Mesenchymal stem cell (in vitro differentiated cells and primary cell): ENCODE results near the gene FHL1.

ENCODE experiments used
- DNase-seq: peaks from one replicate; pipeline ENCODE4 v3.0.0-alpha.2; 2013
- H2AFZ ChIP-seq: one replicate; pipeline ENCODE4 v1.6.1; 2013; ENCODE audit warnings: low read depth, mild to moderate bottlenecking, control low read depth, inconsistent platforms, low read length, moderate library complexity
- H2AK5ac ChIP-seq: 2 replicates; pipeline ENCODE4 v1.6.1; 2013; ENCODE audit warnings: low read length, moderate library complexity, mild to moderate bottlenecking, inconsistent platforms; ENCODE audit not compliant: severe bottlenecking
- H2BK120ac ChIP-seq: one replicate; pipeline ENCODE4 v1.6.1; 2013; ENCODE audit warnings: low read depth, mild to moderate bottlenecking, inconsistent platforms, low read length, moderate library complexity
- H2BK12ac ChIP-seq, 2 experiments: one replicate each; pipeline ENCODE4 v1.6.1; 2013; ENCODE audit warnings: inconsistent platforms in 2 of 2, low read length in 2 of 2, mild to moderate bottlenecking in 2 of 2, moderate library complexity in 2 of 2, control low read depth in 1 of 2
- H2BK15ac ChIP-seq: one replicate; pipeline ENCODE4 v1.6.1; 2013; ENCODE audit warnings: mild to moderate bottlenecking, low read depth, inconsistent platforms; ENCODE audit not compliant: poor library complexity, severe bottlenecking
- H2BK5ac ChIP-seq: 2 replicates; pipeline ENCODE4 v1.6.1; 2013; ENCODE audit warnings: low read depth, mild to moderate bottlenecking, low read length, control low read depth, inconsistent platforms; ENCODE audit not compliant: poor library complexity, severe bottlenecking
- H3K14ac ChIP-seq, 2 experiments: one replicate each; pipeline ENCODE4 v1.6.1; 2013; ENCODE audit warnings: inconsistent platforms in 2 of 2, low read length in 2 of 2, control low read depth in 1 of 2, mild to moderate bottlenecking in 1 of 2, moderate library complexity in 1 of 2
- H3K18ac ChIP-seq, 2 experiments: one replicate each; pipeline ENCODE4 v1.6.1; 2013; ENCODE audit warnings: inconsistent platforms in 2 of 2, low read length in 2 of 2, control low read depth in 1 of 2, low read depth in 1 of 2, mild to moderate bottlenecking in 1 of 2
- H3K23ac ChIP-seq, 2 experiments: one replicate each; pipeline ENCODE4 v1.6.1; 2013; ENCODE audit warnings: inconsistent platforms in 2 of 2, low read length in 2 of 2, mild to moderate bottlenecking in 2 of 2, moderate library complexity in 2 of 2, control low read depth in 1 of 2
- H3K27ac ChIP-seq: 2 replicates; pipeline ENCODE4 v1.5.1; 2013; ENCODE audit warnings: mild to moderate bottlenecking, moderate library complexity, low read length, control low read depth, inconsistent platforms; ENCODE audit not compliant: poor library complexity, severe bottlenecking
- H3K27me3 ChIP-seq, 2 experiments: 2 replicates each; pipeline versions ENCODE4 v1.6.1 to v1.7.0; 2013; ENCODE audit warnings: low read length in 2 of 2, mild to moderate bottlenecking in 2 of 2, moderate library complexity in 2 of 2, control low read depth in 1 of 2, inconsistent platforms in 1 of 2; ENCODE audit not compliant: control insufficient read depth in 1 of 2, insufficient read depth in 1 of 2
- H3K36me3 ChIP-seq, 2 experiments: 2 replicates each; pipeline versions ENCODE4 v1.6.1 to v1.7.0; 2013; ENCODE audit warnings: low read length in 2 of 2, control low read depth in 1 of 2, inconsistent platforms in 1 of 2, low read depth in 1 of 2, mild to moderate bottlenecking in 1 of 2; ENCODE audit not compliant: insufficient read depth in 2 of 2, control insufficient read depth in 1 of 2
- H3K4ac ChIP-seq, 2 experiments: one replicate each; pipeline ENCODE4 v1.6.1; 2013; ENCODE audit warnings: inconsistent platforms in 2 of 2, low read length in 2 of 2, mild to moderate bottlenecking in 2 of 2, moderate library complexity in 2 of 2, control low read depth in 1 of 2, low read depth in 1 of 2
- H3K4me1 ChIP-seq: 2 replicates; pipeline ENCODE4 v1.6.1; 2013; ENCODE audit warnings: low read depth, low read length, control low read depth; ENCODE audit not compliant: control insufficient read depth, insufficient read depth
- H3K4me2 ChIP-seq: 2 replicates; pipeline ENCODE4 v1.6.1; 2013; ENCODE audit warnings: low read length, mild to moderate bottlenecking, inconsistent platforms; ENCODE audit not compliant: poor library complexity, severe bottlenecking
- H3K4me3 ChIP-seq, 2 experiments: 2 replicates each; pipeline versions ENCODE4 v1.5.1 to v1.7.0; 2013; ENCODE audit warnings: low read length in 2 of 2, mild to moderate bottlenecking in 2 of 2, control low read depth in 1 of 2, low read depth in 1 of 2; ENCODE audit not compliant: insufficient read depth in 1 of 2
- H3K79me1 ChIP-seq: replicated peaks from 2 replicates; pipeline ENCODE4 v1.6.1; 2013; ENCODE audit warnings: mild to moderate bottlenecking, control low read depth, low read length, inconsistent platforms; ENCODE audit not compliant: poor library complexity, severe bottlenecking
- H3K9ac ChIP-seq: 2 replicates; pipeline ENCODE4 v1.7.0; 2013; ENCODE audit warnings: mild to moderate bottlenecking, low read length, moderate library complexity
- H3K9me3 ChIP-seq: 2 replicates; pipeline ENCODE4 v1.7.0; 2013; ENCODE audit warnings: mild to moderate bottlenecking, low read length; ENCODE audit not compliant: control insufficient read depth
- H4K8ac ChIP-seq: one replicate; pipeline ENCODE4 v1.6.1; 2013; ENCODE audit warnings: inconsistent platforms, mild to moderate bottlenecking, low read length, moderate library complexity
- H4K91ac ChIP-seq: one replicate; pipeline ENCODE4 v1.6.1; 2013; ENCODE audit warnings: mild to moderate bottlenecking, low read length, inconsistent platforms
- WGBS: methylation state at CpG from one replicate; pipeline ENCODE4 v1.1.7; 2013; ENCODE audit warnings: mixed read lengths; 5-methylcytosine and 5-hydroxymethylcytosine counted together

FHL1 gene

GRCh38 chrX:136146614-136147314 lies 569 bp upstream of the FHL1 start:
- H2BK12ac ChIP-seq = no peak overlapping the region
- H3K4ac ChIP-seq = peak overlapping the region in 1 of 2 experiments; percentile 61

GRCh38 chrX:136147976-136148375 lies 643 bp downstream of the FHL1 start:
- no peaks in the 10 kb centered on the region for H3K36me3 ChIP-seq
- H3K14ac ChIP-seq = peak overlapping the region in 1 of 2 experiments; percentile 87
- peak overlapping the region; percentile 71 for H3K9ac ChIP-seq
- no peak overlapping the region for H3K27ac ChIP-seq
- no peak overlapping the region for H2AFZ ChIP-seq
- H2BK12ac ChIP-seq = no peak overlapping the region
- peak overlapping the region; percentile 69 for H4K8ac ChIP-seq
- H2BK120ac ChIP-seq = peak overlapping the region; percentile 73
- 2% methylated on average over 13 of the region's 17 CpGs for WGBS
- no peaks in the 10 kb centered on the region for H3K9me3 ChIP-seq
- H4K91ac ChIP-seq = peak overlapping the region; percentile 4
- H3K27me3 ChIP-seq = peaks cover 0 to 16% of the 10 kb centered on the region in 2 experiments
- H2AK5ac ChIP-seq = no peak overlapping the region
- peak overlapping the region; percentile 84 to 91 for H3K18ac ChIP-seq
- DNase-seq = no peak
- H3K4ac ChIP-seq = peak overlapping the region in 1 of 2 experiments; percentile 84
- peak overlapping the region; percentile 75 to 81 for H3K4me3 ChIP-seq
- H2BK5ac ChIP-seq = peak overlapping the region; percentile 54
- H3K79me1 ChIP-seq = no peaks in the 10 kb centered on the region
- H3K4me2 ChIP-seq = peak overlapping the region; percentile 49
- no peak overlapping the region for H3K23ac ChIP-seq
- H3K4me1 ChIP-seq = peaks cover 3% of the 10 kb centered on the region
- no peak overlapping the region for H2BK15ac ChIP-seq

More at GRCh38 chrX:136146614-136147314, 569 bp upstream of the FHL1 start:
- Histone ChIP-seq H4K8ac (peak overlapping the region; percentile 72), H3K4me3 (peak overlapping the region; percentile 75 to 79), H3K18ac (peak overlapping the region in 1 of 2 experiments; percentile 52), H2BK5ac (no peak overlapping the region), H3K36me3 (no peaks in the 10 kb centered on the region), H4K91ac (no peak overlapping the region), H2AFZ (no peak overlapping the region), H3K79me1 (no peaks in the 10 kb centered on the region), H2AK5ac (no peak overlapping the region), H3K9me3 (no peaks in the 10 kb centered on the region), H3K27me3 (peaks cover 0 to 16% of the 10 kb centered on the region in 2 experiments), H3K27ac (no peak overlapping the region), H3K9ac (peak overlapping the region; percentile 89), H3K23ac (no peak overlapping the region), H2BK120ac (peak overlapping the region; percentile 61), H3K14ac (no peak overlapping the region), H3K4me1 (peaks cover 3% of the 10 kb centered on the region), H3K4me2 (peak overlapping the region; percentile 82), H2BK15ac (no peak overlapping the region)
- 4% methylated on average over 27 of the region's 59 CpGs for WGBS
- peak; percentile 22 for DNase-seq

- Histone ChIP-seq H2BK5ac (no peak overlapping the region), H3K4ac (no peak overlapping the region), H3K9me3 (no peaks in the 10 kb centered on the region), H3K14ac (no peak overlapping the region), H2AK5ac (no peak overlapping the region), H4K91ac (no peak overlapping the region), H3K27ac (peak overlapping the region; percentile 13), H3K79me1 (no peaks in the 10 kb centered on the region), H2AFZ (no peak overlapping the region), H3K9ac (peak overlapping the region; percentile 74), H2BK12ac (no peak overlapping the region), H3K4me1 (peaks cover 3% of the 10 kb centered on the region), H4K8ac (no peak overlapping the region), H2BK15ac (no peak overlapping the region), H2BK120ac (no peak overlapping the region), H3K23ac (no peak overlapping the region), H3K4me2 (peak overlapping the region; percentile 36), H3K27me3 (peaks cover 0 to 16% of the 10 kb centered on the region in 2 experiments), H3K36me3 (no peaks in the 10 kb centered on the region), H3K18ac (no peak overlapping the region), H3K4me3 (peak overlapping the region; percentile 75 to 81)
- no peak for DNase-seq
- WGBS = 12% methylated on average over 11 of the region's 17 CpGs
Measured at GRCh38 chrX:136148391-136148790, 1.1 kb downstream of the FHL1 start.

- no peak overlapping the region for H2BK15ac ChIP-seq
- H2AK5ac ChIP-seq = no peak overlapping the region
- H3K4me3 ChIP-seq = no peak overlapping the region
- no peak overlapping the region for H3K14ac ChIP-seq
- no peak for DNase-seq
- no peak overlapping the region for H3K23ac ChIP-seq
- H2BK5ac ChIP-seq = no peak overlapping the region
- H2BK12ac ChIP-seq = no peak overlapping the region
- no peak overlapping the region for H3K9ac ChIP-seq
- H3K36me3 ChIP-seq = no peaks in the 10 kb centered on the region
- no peak overlapping the region for H2BK120ac ChIP-seq
- no peaks in the 10 kb centered on the region for H3K9me3 ChIP-seq
- no peak overlapping the region for H3K18ac ChIP-seq
- H3K4me2 ChIP-seq = no peak overlapping the region
- H4K8ac ChIP-seq = no peak overlapping the region
- no peaks in the 10 kb centered on the region for H3K4me1 ChIP-seq
- WGBS = 67% methylated on average over 3 of the region's 5 CpGs
- H3K4ac ChIP-seq = no peak overlapping the region
- no peak overlapping the region for H3K27ac ChIP-seq
- H2AFZ ChIP-seq = no peak overlapping the region
- H3K27me3 ChIP-seq = peaks cover 0 to 13% of the 10 kb centered on the region in 2 experiments
- H4K91ac ChIP-seq = no peak overlapping the region
- H3K79me1 ChIP-seq = no peaks in the 10 kb centered on the region
Measured at GRCh38 chrX:136154998-136155397, 7.7 kb downstream of the FHL1 start.
